SK-N-MC (cell line): ENCODE data around the gene TXLNG.
"Not testable (repeated sequence)": the region's sequence is repeated elsewhere in the genome, so short reads cannot be mapped to it uniquely, and the experiment has no call there.

Source experiments
- DNase-seq: peaks from one replicate; pipeline ENCODE4 v3.0.0-alpha.2; 2011; ENCODE audit warnings: low read depth, low spot score
- H3K27ac ChIP-seq: fragments of 200-600 bp; sonication (generic); 2 replicates; pipeline ENCODE4 v1.5.1; 2016; ENCODE audit warnings: mixed run types
- H3K36me3 ChIP-seq: fragments of 200-600 bp; sonication (generic); 2 replicates; pipeline ENCODE4 v1.6.1; 2017; ENCODE audit warnings: antibody characterized with exemption, low read length, mixed read lengths; ENCODE audit not compliant: insufficient read depth
- H3K4me3 ChIP-seq: fragments of 200-600 bp; sonication (generic); 2 replicates; pipeline ENCODE4 v1.5.1; 2016
- H3K9ac ChIP-seq: fragments of 200-600 bp; sonication (generic); 2 replicates; pipeline ENCODE4 v1.8.0; 2017; ENCODE audit warnings: mixed run types, mixed read lengths; ENCODE audit not compliant: insufficient read length
- H3K9me3 ChIP-seq: fragments of 200-600 bp; sonication (generic); 2 replicates; pipeline ENCODE4 v1.6.1; 2017; ENCODE audit warnings: low read depth, mild to moderate bottlenecking, antibody characterized with exemption, low read length, moderate library complexity, mixed read lengths
- EZH2 ChIP-seq: fragments of 200-600 bp; sonication (generic); IDR thresholded peaks from one replicate; pipeline ENCODE4 v1.6.1; 2017; ENCODE audit warnings: antibody characterized with exemption
- FOXP2 ChIP-seq: optimal IDR thresholded peaks from 2 replicates; pipeline ENCODE3; 2011; ENCODE audit warnings: mild to moderate bottlenecking, moderate library complexity; ENCODE audit not compliant: insufficient read depth; ENCODE audit errors: extremely low read length, control extremely low read depth
- POLR2AphosphoS5 ChIP-seq: IDR thresholded peaks from 2 replicates; pipeline ENCODE4 v1.6.1; 2012; ENCODE audit warnings: mild to moderate bottlenecking, low read depth, low read length, borderline replicate concordance

The TXLNG gene

GRCh38 chrX:16852617-16853179 is 66.4 kb downstream of the TXLNG start:
- no peak overlapping the region for H3K27ac ChIP-seq
- TF ChIP-seq POLR2AphosphoS5 = no peak
- TF ChIP-seq EZH2 = no peak
- TF ChIP-seq FOXP2 = no peak
- H3K9me3 ChIP-seq = no peaks in the 10 kb centered on the region
- no peak overlapping the region for H3K9ac ChIP-seq
- peaks cover 82% of the 10 kb centered on the region for H3K36me3 ChIP-seq
- H3K4me3 ChIP-seq = no peak overlapping the region
- DNase-seq = no peak

DNA sequence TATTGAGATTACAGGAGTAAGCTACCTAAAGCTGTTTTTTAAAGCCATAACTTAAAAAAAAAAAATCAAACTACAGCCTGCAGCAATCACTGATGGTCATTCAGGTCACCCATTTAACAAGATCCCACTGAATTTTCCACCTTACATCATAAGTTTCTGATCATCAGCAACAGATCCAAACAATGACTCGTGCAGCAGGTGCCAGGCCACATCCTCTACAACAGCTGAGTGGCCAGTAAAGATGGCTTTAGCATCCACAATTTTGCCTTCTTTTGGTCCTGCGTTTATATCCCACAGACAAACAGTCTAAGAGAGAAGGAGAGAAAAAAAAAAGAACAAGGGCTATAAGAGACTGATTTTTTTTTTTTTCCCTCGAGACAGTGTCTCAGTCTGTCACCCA is 67.3 kb downstream of the TXLNG start:
- TF ChIP-seq POLR2AphosphoS5 (no peak), FOXP2 (no peak), EZH2 (no peak)
- Histone ChIP-seq H3K4me3 (no peak overlapping the region), H3K27ac (no peak overlapping the region), H3K9me3 (no peaks in the 10 kb centered on the region), H3K36me3 (peaks cover 82% of the 10 kb centered on the region), H3K9ac (no peak overlapping the region)
- DNase-seq = no peak

GRCh38 chrX:16855363-16856075 is 69.3 kb downstream of the TXLNG start:
- TF ChIP-seq FOXP2 (no peak), EZH2 (no peak), POLR2AphosphoS5 (no peak)
- Histone ChIP-seq H3K9ac (no peak overlapping the region), H3K27ac (no peak overlapping the region), H3K9me3 (no peaks in the 10 kb centered on the region), H3K4me3 (no peak overlapping the region), H3K36me3 (peaks cover 82% of the 10 kb centered on the region)
- DNase-seq = no peak

- DNase-seq = not testable (repeated sequence)
These were observed 69.8 kb downstream of the TXLNG start for GRCh38 chrX:16856076-16856404.

GRCh38 chrX:16856744-16857143 is 70.5 kb downstream of the TXLNG start:
- DNase-seq = no peak
- no peak overlapping the region for H3K27ac ChIP-seq
- no peak overlapping the region for H3K4me3 ChIP-seq
- no peak overlapping the region for H3K9ac ChIP-seq
- TF ChIP-seq POLR2AphosphoS5 (no peak), EZH2 (no peak), FOXP2 (no peak)
- H3K36me3 ChIP-seq = peaks cover 84% of the 10 kb centered on the region
- no peaks in the 10 kb centered on the region for H3K9me3 ChIP-seq

More at GRCh38 chrX:16856076-16856404, 69.8 kb downstream of the TXLNG start:
- not testable (repeated sequence) for H3K27ac ChIP-seq, H3K4me3 ChIP-seq, H3K9me3 ChIP-seq, H3K9ac ChIP-seq
- H3K36me3 ChIP-seq = peaks cover 83% of the 10 kb centered on the region

- Histone ChIP-seq H3K9me3 (no peaks in the 10 kb centered on the region), H3K27ac (no peak overlapping the region), H3K36me3 (peaks cover 84% of the 10 kb centered on the region), H3K4me3 (no peak overlapping the region), H3K9ac (no peak overlapping the region)
- TF ChIP-seq POLR2AphosphoS5 = no peak
- TF ChIP-seq EZH2 = no peak
- TF ChIP-seq FOXP2 = no peak
- no peak for DNase-seq
These were observed 76.6 kb downstream of the TXLNG start for GRCh38 chrX:16862829-16863228.

DNA sequence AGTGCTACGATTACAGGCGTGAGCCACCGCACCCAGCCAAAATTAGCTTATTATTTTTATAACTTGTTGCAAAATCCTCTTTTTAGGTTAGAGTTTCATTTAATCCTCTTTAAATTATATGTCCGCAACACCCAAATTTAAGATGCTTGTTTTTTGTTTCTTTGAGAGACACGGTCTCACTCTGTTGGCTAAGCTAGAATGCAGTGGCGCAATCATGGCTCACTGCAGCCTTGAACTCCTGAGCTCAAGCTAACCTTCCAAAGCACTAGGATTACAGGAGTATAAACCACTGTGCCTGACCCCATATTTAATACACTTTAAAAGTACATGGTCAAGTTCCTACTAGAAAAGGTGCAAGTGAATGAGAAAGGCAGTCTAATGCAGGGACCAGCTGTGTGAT is 81.7 kb downstream of the TXLNG start:
- Histone ChIP-seq H3K4me3 (peak overlapping the region; percentile 88), H3K36me3 (peaks cover 47% of the 10 kb centered on the region), H3K9ac (no peak overlapping the region), H3K9me3 (no peaks in the 10 kb centered on the region), H3K27ac (no peak overlapping the region)
- DNase-seq = no peak
- no peak for TF ChIP-seq EZH2
- no peak for TF ChIP-seq POLR2AphosphoS5
- no peak for TF ChIP-seq FOXP2

- TF ChIP-seq EZH2 (no peak), FOXP2 (no peak), POLR2AphosphoS5 (no peak)
- DNase-seq = no peak
- H3K27ac ChIP-seq = no peak overlapping the region
- H3K4me3 ChIP-seq = peak overlapping the region; percentile 88
- peaks cover 38% of the 10 kb centered on the region for H3K36me3 ChIP-seq
- H3K9me3 ChIP-seq = no peaks in the 10 kb centered on the region
- H3K9ac ChIP-seq = peak overlapping the region; percentile 83
These were observed 82.7 kb downstream of the TXLNG start for GRCh38 chrX:16868920-16869319.
